Neural progenitor cell (in vitro differentiated cells): ENCODE measurements around the gene RAC2. TPM values are rescaled to one million over a fixed set of nuclear protein-coding genes. Genes with fewer than 3 reads are reported as not detected.

Experiments used
- DNase-seq: peaks from one replicate; pipeline ENCODE4 v3.0.0-alpha.2; 2016; ENCODE audit warnings: low spot score
- H2AFZ ChIP-seq: fragments of 200-600 bp; sonication (generic); replicated peaks from 2 replicates; pipeline ENCODE4 v1.6.1; 2016; ENCODE audit warnings: antibody characterized with exemption
- H3F3A ChIP-seq: fragments of 200-600 bp; sonication (generic); 2 replicates; pipeline ENCODE4 v1.6.1; 2016; ENCODE audit warnings: antibody characterized with exemption, low read depth
- H3K27ac ChIP-seq: fragments of 200-600 bp; sonication (generic); 2 replicates; pipeline ENCODE4 v1.5.1; 2016; ENCODE audit warnings: mild to moderate bottlenecking
- H3K27me3 ChIP-seq: fragments of 200-600 bp; sonication (generic); 2 replicates; pipeline ENCODE4 v1.6.1; 2016; ENCODE audit warnings: mild to moderate bottlenecking, moderate library complexity
- H3K36me3 ChIP-seq: fragments of 200-600 bp; sonication (generic); 2 replicates; pipeline ENCODE4 v1.5.1; 2016
- H3K4me1 ChIP-seq: fragments of 200-600 bp; sonication (generic); 2 replicates; pipeline ENCODE4 v1.6.1; 2016; ENCODE audit warnings: mixed run types
- H3K4me2 ChIP-seq: fragments of 200-600 bp; sonication (generic); 2 replicates; pipeline ENCODE4 v1.6.1; 2016
- H3K4me3 ChIP-seq: fragments of 200-600 bp; sonication (generic); 2 replicates; pipeline ENCODE4 v1.5.1; 2016
- H3K79me2 ChIP-seq: fragments of 200-600 bp; sonication (generic); 2 replicates; pipeline ENCODE4 v1.6.1; 2016; ENCODE audit warnings: low read depth
- H3K9ac ChIP-seq: fragments of 200-600 bp; sonication (generic); 2 replicates; pipeline ENCODE4 v1.6.1; 2016
- H3K9me3 ChIP-seq: fragments of 200-600 bp; sonication (generic); 2 replicates; pipeline ENCODE4 v1.5.1; 2016; ENCODE audit warnings: low read depth
- H4K20me1 ChIP-seq: fragments of 200-600 bp; sonication (generic); 2 replicates; pipeline ENCODE4 v1.6.1; 2016; ENCODE audit warnings: low read depth
- H3K27ac Mint-ChIP-seq: 3 replicates; pipeline ENCODE4 v1.8.0; 2021; ENCODE audit warnings: mixed read lengths
- H3K27me3 Mint-ChIP-seq: 2 replicates; pipeline ENCODE4 v1.8.0; 2022; ENCODE audit warnings: low read depth, mild to moderate bottlenecking, inconsistent platforms, moderate library complexity, mixed read lengths; ENCODE audit not compliant: insufficient read depth
- H3K36me3 Mint-ChIP-seq: 3 replicates; pipeline ENCODE4 v1.8.0; 2021; ENCODE audit warnings: mixed read lengths
- H3K4me1 Mint-ChIP-seq: 3 replicates; pipeline ENCODE4 v1.8.0; 2021; ENCODE audit warnings: mixed read lengths
- H3K4me3 Mint-ChIP-seq: 3 replicates; pipeline ENCODE4 v1.8.0; 2021; ENCODE audit warnings: mild to moderate bottlenecking, moderate library complexity, mixed read lengths
- H3K9me3 Mint-ChIP-seq: 3 replicates; pipeline ENCODE4 v1.8.0; 2020; ENCODE audit warnings: mixed read lengths
- EZH2 ChIP-seq: fragments of 200-600 bp; sonication (generic); IDR thresholded peaks from 2 replicates; pipeline ENCODE4 v1.6.1; 2017; ENCODE audit warnings: antibody characterized with exemption, mild to moderate bottlenecking, moderate library complexity
- EZH2phosphoT487 ChIP-seq: fragments of 200-600 bp; sonication (generic); IDR thresholded peaks from 2 replicates; pipeline ENCODE4 v1.6.1; 2017; ENCODE audit warnings: antibody characterized with exemption
- total RNA-seq: library from RNA; depleted of rRNA; stranded (reverse); fragments of >200 nt; gene quantifications from 2 replicates; pipeline ENCODE4 v1.2.3, GENCODE V29; 2015; ENCODE audit warnings: low replicate concordance
- TF ChIP-seq, protein P1 (sequence below): fragments of 200-600 bp; sonication (generic); IDR thresholded peaks from 2 replicates; pipeline ENCODE4 v1.5.1; 2017; ENCODE audit warnings: antibody characterized with exemption, mild to moderate bottlenecking

RAC2 gene
- total RNA-seq, 1 donor from 2014 or later, result 1.7 TPM

DNA sequence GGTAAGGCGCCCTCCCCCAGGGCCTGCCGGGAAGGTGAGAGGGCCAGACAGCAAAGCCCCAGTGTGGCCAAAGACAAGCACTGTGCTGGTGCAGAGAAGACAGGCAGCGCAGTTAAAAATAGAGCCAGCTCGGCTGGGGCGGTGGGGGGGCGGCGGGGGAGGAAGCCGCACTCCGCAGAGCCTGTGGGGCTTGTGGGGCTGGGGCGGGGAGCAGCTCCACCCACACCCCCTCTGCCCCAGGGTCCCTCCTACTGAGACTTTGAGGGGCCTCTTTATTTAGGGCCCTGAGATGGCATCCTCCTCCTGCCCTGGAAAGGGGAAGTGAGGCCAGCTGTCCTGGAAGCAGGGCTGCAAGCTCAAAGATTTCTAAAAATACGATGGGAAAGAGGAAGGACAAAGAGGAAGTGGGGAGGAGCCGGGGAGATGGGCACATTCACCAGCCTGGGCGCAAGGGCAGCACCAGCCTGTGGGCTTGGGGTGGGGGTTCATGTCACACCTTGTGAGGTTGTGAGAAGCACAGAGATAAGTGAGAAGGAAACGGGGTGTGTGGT lies 40.8 kb upstream of the RAC2 start:
- Histone ChIP-seq H3K4me3 (no peak overlapping the region), H3K9me3 (no peaks in the 10 kb centered on the region), H2AFZ (peak overlapping the region; percentile 80), H3K4me2 (peak overlapping the region; percentile 4), H3K4me1 (peaks cover 12% of the 10 kb centered on the region), H4K20me1 (no peaks in the 10 kb centered on the region), H3K27ac (no peak overlapping the region), H3K79me2 (no peaks in the 10 kb centered on the region), H3K27me3 (no peaks in the 10 kb centered on the region), H3K36me3 (no peaks in the 10 kb centered on the region), H3F3A (no peaks in the 10 kb centered on the region), H3K9ac (no peak overlapping the region)
- Mint-ChIP-seq H3K27me3 (peaks cover 20% of the 10 kb centered on the region), H3K4me1 (peaks cover 11% of the 10 kb centered on the region), H3K27ac (no peak overlapping the region), H3K9me3 (no peaks in the 10 kb centered on the region), H3K36me3 (no peaks in the 10 kb centered on the region), H3K4me3 (no peak overlapping the region)
- TF ChIP-seq, protein P1, sequence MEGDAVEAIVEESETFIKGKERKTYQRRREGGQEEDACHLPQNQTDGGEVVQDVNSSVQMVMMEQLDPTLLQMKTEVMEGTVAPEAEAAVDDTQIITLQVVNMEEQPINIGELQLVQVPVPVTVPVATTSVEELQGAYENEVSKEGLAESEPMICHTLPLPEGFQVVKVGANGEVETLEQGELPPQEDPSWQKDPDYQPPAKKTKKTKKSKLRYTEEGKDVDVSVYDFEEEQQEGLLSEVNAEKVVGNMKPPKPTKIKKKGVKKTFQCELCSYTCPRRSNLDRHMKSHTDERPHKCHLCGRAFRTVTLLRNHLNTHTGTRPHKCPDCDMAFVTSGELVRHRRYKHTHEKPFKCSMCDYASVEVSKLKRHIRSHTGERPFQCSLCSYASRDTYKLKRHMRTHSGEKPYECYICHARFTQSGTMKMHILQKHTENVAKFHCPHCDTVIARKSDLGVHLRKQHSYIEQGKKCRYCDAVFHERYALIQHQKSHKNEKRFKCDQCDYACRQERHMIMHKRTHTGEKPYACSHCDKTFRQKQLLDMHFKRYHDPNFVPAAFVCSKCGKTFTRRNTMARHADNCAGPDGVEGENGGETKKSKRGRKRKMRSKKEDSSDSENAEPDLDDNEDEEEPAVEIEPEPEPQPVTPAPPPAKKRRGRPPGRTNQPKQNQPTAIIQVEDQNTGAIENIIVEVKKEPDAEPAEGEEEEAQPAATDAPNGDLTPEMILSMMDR, result no peak
- TF ChIP-seq EZH2 (no peak), EZH2phosphoT487 (no peak)
- no peak for DNase-seq

DNA sequence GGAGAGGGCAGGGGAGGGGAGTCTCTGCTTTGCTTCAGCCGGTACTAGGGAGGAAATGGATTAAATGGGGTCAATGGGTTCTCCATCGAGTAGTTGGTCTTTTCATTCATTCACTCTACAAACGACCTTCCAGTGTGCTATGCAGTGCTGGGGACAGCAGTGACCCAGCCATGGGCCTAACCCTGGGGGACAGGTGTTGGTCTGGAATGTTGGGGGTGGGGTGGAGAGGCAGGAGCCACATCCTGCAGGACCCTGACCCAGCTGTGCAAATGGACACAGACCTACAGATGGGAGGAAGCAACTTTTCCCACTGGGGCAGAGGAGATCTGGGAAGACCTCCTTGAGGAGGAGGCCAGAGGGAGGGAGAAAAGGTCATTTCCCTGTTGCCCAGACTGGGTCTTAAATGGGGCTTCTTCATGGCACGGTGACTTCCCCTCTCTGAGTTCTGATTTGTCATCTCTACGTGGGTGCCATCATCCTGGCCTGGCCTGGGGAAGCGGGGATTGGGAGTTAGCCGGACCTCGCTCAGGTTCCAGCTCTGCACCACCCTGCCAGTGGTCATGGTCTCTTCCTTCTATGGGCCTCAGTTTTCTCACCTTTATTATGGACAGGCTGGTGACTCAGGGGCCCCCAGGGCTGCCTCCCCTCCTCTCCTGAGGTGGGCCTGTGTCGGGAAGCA lies 40.2 kb upstream of the RAC2 start:
- Histone ChIP-seq H3K4me3 (no peak overlapping the region), H3K4me1 (peaks cover 12% of the 10 kb centered on the region), H2AFZ (peak overlapping the region; percentile 80), H3K36me3 (no peaks in the 10 kb centered on the region), H3K79me2 (no peaks in the 10 kb centered on the region), H3K27ac (no peak overlapping the region), H3F3A (no peaks in the 10 kb centered on the region), H3K4me2 (peak overlapping the region; percentile 4), H4K20me1 (no peaks in the 10 kb centered on the region), H3K9me3 (no peaks in the 10 kb centered on the region), H3K9ac (no peak overlapping the region), H3K27me3 (no peaks in the 10 kb centered on the region)
- Mint-ChIP-seq H3K9me3 (no peaks in the 10 kb centered on the region), H3K4me3 (peak overlapping the region; percentile 33), H3K4me1 (peaks cover 17% of the 10 kb centered on the region), H3K27ac (peak overlapping the region; percentile 66), H3K36me3 (no peaks in the 10 kb centered on the region), H3K27me3 (peaks cover 20% of the 10 kb centered on the region)
- no peak for DNase-seq
- TF ChIP-seq, protein P1, result no peak
- TF ChIP-seq EZH2phosphoT487, result no peak
- TF ChIP-seq EZH2, result no peak

DNA sequence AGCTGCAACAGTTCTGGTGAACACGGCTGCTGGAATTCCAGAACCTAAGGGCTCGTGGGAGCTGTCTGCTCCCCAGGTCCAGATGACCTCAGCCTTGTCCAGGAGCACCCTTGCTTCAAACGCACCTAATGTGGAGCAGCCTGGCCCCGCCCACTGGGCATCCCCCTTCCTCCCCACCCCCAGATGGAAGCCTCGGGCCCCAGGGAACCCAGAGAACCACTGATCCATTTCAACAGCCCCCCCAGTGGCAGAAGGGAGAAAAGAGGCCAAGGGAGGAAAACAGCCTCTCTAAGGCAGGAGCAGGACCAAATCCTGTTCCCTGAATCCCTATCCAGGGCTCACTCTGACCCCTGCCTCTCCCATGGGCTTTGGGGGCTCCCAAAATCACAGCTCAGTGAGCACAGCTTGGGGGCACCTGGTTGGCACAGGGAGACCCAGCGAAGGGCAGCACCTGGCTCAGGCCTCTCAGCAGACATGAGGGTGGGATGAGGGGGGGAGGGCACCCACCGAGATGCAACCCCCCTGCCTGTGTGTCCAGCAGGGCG lies 39.4 kb upstream of the RAC2 start:
- Mint-ChIP-seq H3K9me3 (no peaks in the 10 kb centered on the region), H3K27ac (peak overlapping the region; percentile 66), H3K4me3 (no peak overlapping the region), H3K27me3 (peaks cover 22% of the 10 kb centered on the region), H3K4me1 (peaks cover 19% of the 10 kb centered on the region), H3K36me3 (no peaks in the 10 kb centered on the region)
- Histone ChIP-seq H3F3A (no peaks in the 10 kb centered on the region), H3K4me3 (no peak overlapping the region), H3K27ac (no peak overlapping the region), H3K36me3 (no peaks in the 10 kb centered on the region), H2AFZ (no peak overlapping the region), H4K20me1 (no peaks in the 10 kb centered on the region), H3K79me2 (no peaks in the 10 kb centered on the region), H3K4me2 (no peak overlapping the region), H3K27me3 (no peaks in the 10 kb centered on the region), H3K9me3 (no peaks in the 10 kb centered on the region), H3K4me1 (peaks cover 12% of the 10 kb centered on the region), H3K9ac (no peak overlapping the region)
- no peak for DNase-seq
- TF ChIP-seq EZH2 (no peak), EZH2phosphoT487 (no peak)
- TF ChIP-seq, protein P1, result no peak
